H1 (cell line): ENCODE results near the gene SLC5A12.

Experiments
- ATF3 ChIP-seq: IDR thresholded peaks from 2 replicates; pipeline ENCODE4 v1.6.1; 2011; ENCODE audit warnings: low read depth, mild to moderate bottlenecking, low read length; ENCODE audit not compliant: insufficient read depth
- BRCA1 ChIP-seq: IDR thresholded peaks from 2 replicates; pipeline ENCODE4 v1.6.1; 2012; ENCODE audit warnings: low read depth, low read length, improper control_type of control experiment
- CHD1 ChIP-seq: IDR thresholded peaks from 2 replicates; pipeline ENCODE4 v1.6.1; 2012; ENCODE audit warnings: low read depth, low read length, improper control_type of control experiment
- CTCF ChIP-seq, 3 experiments: IDR thresholded peaks; 1 replicate in 2 of 3; 2 replicates in 1 of 3; pipeline versions ENCODE4 v1.5.1 to v1.6.1; 2011; ENCODE audit warnings: low read length in 3 of 3, mild to moderate bottlenecking in 3 of 3, inconsistent platforms in 2 of 3, low read depth in 1 of 3, moderate library complexity in 1 of 3; ENCODE audit not compliant: insufficient read depth in 1 of 3; ENCODE audit errors: control extremely low read depth in 1 of 3
- EP300 ChIP-seq, 2 experiments: IDR thresholded peaks; 1 replicate in 1 of 2; 2 replicates in 1 of 2; pipeline ENCODE4 v1.6.1; 2011 to 2012; ENCODE audit warnings: low read depth in 2 of 2, low read length in 2 of 2, mild to moderate bottlenecking in 2 of 2, borderline replicate concordance in 1 of 2, inconsistent platforms in 1 of 2, moderate library complexity in 1 of 2
- EZH2 ChIP-seq: fragments of 200-600 bp; sonication (generic); IDR thresholded peaks from 2 replicates; pipeline ENCODE4 v1.7.1; 2012; ENCODE audit warnings: low read depth, mild to moderate bottlenecking, moderate library complexity, low read length, inconsistent platforms; ENCODE audit not compliant: severe bottlenecking
- POLR2A ChIP-seq, 2 experiments: IDR thresholded peaks; 1 replicate in 1 of 2; 2 replicates in 1 of 2; pipeline ENCODE4 v1.6.1; 2011; ENCODE audit warnings: low read depth in 2 of 2, low read length in 2 of 2, mild to moderate bottlenecking in 2 of 2; ENCODE audit errors: control extremely low read depth in 1 of 2
- POLR2AphosphoS5 ChIP-seq: IDR thresholded peaks from 2 replicates; pipeline ENCODE4 v1.6.1; 2011; ENCODE audit warnings: low read depth, low read length
- RNF2 ChIP-seq: fragments of 200-900, 300-1000 bp; sonication (generic); IDR thresholded peaks from 2 replicates; pipeline ENCODE4 v1.7.1; 2016; ENCODE audit warnings: borderline replicate concordance, low read depth, mild to moderate bottlenecking, antibody characterized with exemption, low read length; ENCODE audit not compliant: poor library complexity, severe bottlenecking; ENCODE audit errors: missing control alignments
- TBP ChIP-seq: IDR thresholded peaks from 2 replicates; pipeline ENCODE4 v1.6.1; 2011; ENCODE audit warnings: low read depth, low read length, improper control_type of control experiment
- TEAD4 ChIP-seq: IDR thresholded peaks from 2 replicates; pipeline ENCODE4 v1.6.1; 2012; ENCODE audit warnings: low read depth, low read length, inconsistent platforms, mixed read lengths

GRCh38 chr11:26703411-26704191 is 18.3 kb downstream of the SLC5A12 start:
- TF ChIP-seq CTCF (IDR thresholded peaks at IDR 0.05; ENCODE audit: control extremely low read depth in 1 of 3, insufficient read depth in 1 of 3, low read depth in 1 of 3, low read length in 3 of 3) (no peak), ATF3 (no peak), EP300 (IDR thresholded peaks at IDR 0.05; ENCODE audit: borderline replicate concordance in 1 of 2, low read depth in 2 of 2, low read length in 2 of 2) (no peak), BRCA1 (no peak), TEAD4 (no peak), RNF2 (no peak), POLR2A (IDR thresholded peaks at IDR 0.05; ENCODE audit: control extremely low read depth in 1 of 2, low read depth in 2 of 2, low read length in 2 of 2) (no peak), EZH2 (no peak), POLR2AphosphoS5 (no peak), CHD1 (no peak), TBP (no peak)
